CD14-positive monocyte (primary cell): Measurements from ENCODE around the gene GRIN2A. TPM values are rescaled to one million over a fixed set of nuclear protein-coding genes. Genes with fewer than 3 reads are reported as not detected.

Source experiments
- DNase-seq, 3 donors: peaks; one replicate each; pipeline ENCODE4 v3.0.0-alpha.2; 2011 to 2022
- H2AFZ ChIP-seq: 2 replicates; pipeline ENCODE4 v1.6.0; 2012; ENCODE audit warnings: mild to moderate bottlenecking, low read depth, low read length, inconsistent platforms; ENCODE audit not compliant: insufficient read depth, poor library complexity, severe bottlenecking
- H3K27ac ChIP-seq, 2 donors: 1 replicate in 1 of 2; 2 replicates in 1 of 2; pipeline ENCODE4 v1.5.1; 2012 to 2013; ENCODE audit warnings: low read length in 2 of 2, control low read depth in 1 of 2, inconsistent platforms in 1 of 2, low read depth in 1 of 2, mild to moderate bottlenecking in 1 of 2
- H3K27me3 ChIP-seq, 2 donors: one replicate each; pipeline versions ENCODE4 v1.6.0 to v1.6.1; 2011 to 2013; ENCODE audit warnings: low read length in 2 of 2; ENCODE audit not compliant: control insufficient read depth in 2 of 2, insufficient read depth in 2 of 2
- H3K36me3 ChIP-seq, 2 donors: replicated peaks in 1 of 2; 1 replicate in 1 of 2; 2 replicates in 1 of 2; pipeline versions ENCODE4 v1.5.1 to v1.6.1; 2012 to 2013; ENCODE audit warnings: low read length in 2 of 2, control low read depth in 1 of 2, inconsistent platforms in 1 of 2, mild to moderate bottlenecking in 1 of 2; ENCODE audit not compliant: insufficient read depth in 2 of 2, control insufficient read depth in 1 of 2
- H3K4me1 ChIP-seq, 2 donors: 1 replicate in 1 of 2; 2 replicates in 1 of 2; pipeline versions ENCODE4 v1.5.1 to v1.6.1; 2012 to 2013; ENCODE audit warnings: low read length in 2 of 2, control low read depth in 1 of 2, inconsistent platforms in 1 of 2, mild to moderate bottlenecking in 1 of 2, moderate library complexity in 1 of 2; ENCODE audit not compliant: insufficient read depth in 2 of 2, control insufficient read depth in 1 of 2
- H3K4me2 ChIP-seq: replicated peaks from 2 replicates; pipeline ENCODE3; 2012; ENCODE audit warnings: low read length, moderate library complexity, mild to moderate bottlenecking; ENCODE audit not compliant: poor library complexity, severe bottlenecking; ENCODE audit errors: extremely low read depth
- H3K4me3 ChIP-seq, 3 experiments: fragments of 200-600 bp in 1 of 3; sonication (generic) in 1 of 3; replicated peaks in 1 of 3; 1 replicate in 2 of 3; 2 replicates in 1 of 3; pipeline ENCODE4 v1.5.1; 2011 to 2013; ENCODE audit warnings: low read length in 3 of 3, mild to moderate bottlenecking in 3 of 3, control low read depth in 2 of 3, low read depth in 2 of 3, inconsistent platforms in 1 of 3, moderate library complexity in 1 of 3
- H3K79me2 ChIP-seq: 2 replicates; pipeline ENCODE4 v1.6.0; 2012; ENCODE audit warnings: mild to moderate bottlenecking, control low read depth, inconsistent platforms, low read length, moderate library complexity; ENCODE audit not compliant: insufficient read depth
- H3K9ac ChIP-seq: 2 replicates; pipeline ENCODE4 v1.6.0; 2017; ENCODE audit warnings: low read length, mild to moderate bottlenecking; ENCODE audit not compliant: insufficient read depth, poor library complexity, severe bottlenecking
- H3K9me3 ChIP-seq, 2 donors: replicated peaks in 1 of 2; 1 replicate in 1 of 2; 2 replicates in 1 of 2; pipeline versions ENCODE4 v1.5.1 to v1.6.1; 2012 to 2013; ENCODE audit warnings: low read length in 2 of 2, control low read depth in 1 of 2; ENCODE audit not compliant: control insufficient read depth in 1 of 2, insufficient read depth in 1 of 2
- H4K20me1 ChIP-seq: 2 replicates; pipeline ENCODE4 v1.6.0; 2012; ENCODE audit warnings: mild to moderate bottlenecking, low read length, control low read depth, moderate library complexity; ENCODE audit not compliant: insufficient read depth
- H3K27ac Mint-ChIP-seq, 7 donors: one replicate each; pipeline ENCODE4 v1.8.0; 2020; ENCODE audit warnings: mild to moderate bottlenecking in 7 of 7, mixed read lengths in 7 of 7, moderate library complexity in 6 of 7, inconsistent platforms in 2 of 7
- H3K27me3 Mint-ChIP-seq, 3 donors: one replicate each; pipeline ENCODE4 v1.8.0; 2021 to 2022; ENCODE audit warnings: low read depth in 3 of 3, mild to moderate bottlenecking in 3 of 3, mixed read lengths in 3 of 3, moderate library complexity in 3 of 3, inconsistent platforms in 1 of 3
- H3K36me3 Mint-ChIP-seq, 2 donors: one replicate each; pipeline ENCODE4 v1.8.0; 2020; ENCODE audit warnings: mixed read lengths in 2 of 2, inconsistent platforms in 1 of 2, mild to moderate bottlenecking in 1 of 2
- H3K4me1 Mint-ChIP-seq: one replicate; pipeline ENCODE4 v1.8.0; 2020; ENCODE audit warnings: mild to moderate bottlenecking, mixed read lengths
- H3K4me3 Mint-ChIP-seq, 2 donors: one replicate each; pipeline ENCODE4 v1.8.0; 2020; ENCODE audit warnings: mild to moderate bottlenecking in 2 of 2, mixed read lengths in 2 of 2, moderate library complexity in 1 of 2
- H3K9me3 Mint-ChIP-seq, 7 donors: one replicate each; pipeline ENCODE4 v1.8.0; 2020 to 2022; ENCODE audit warnings: mixed read lengths in 7 of 7, mild to moderate bottlenecking in 6 of 7, moderate library complexity in 6 of 7, inconsistent platforms in 2 of 7
- WGBS: methylation state at CpG from one replicate; pipeline ENCODE4 v1.1.5; 2013; ENCODE audit warnings: missing lambda C conversion rate; ENCODE audit not compliant: insufficient coverage; 5-methylcytosine and 5-hydroxymethylcytosine counted together
- intact Hi-C, 2 donors: fragments of 100-400 bp; cut with micrococcal nuclease; formaldehyde crosslinking; loops; one replicate each; pipeline versions ENCODE4 v1.15.0 to v1.15.1; 2023
- polyA plus RNA-seq, 3 donors: library from polyadenylated mRNA; depleted of rRNA in 1 of 3; unstranded in 2 of 3; stranded (reverse) in 1 of 3; fragments of 300-500 nt in 2 of 3; fragments of >200 nt in 1 of 3; fragmentation: Illumina TruSeq in 2 of 3; gene quantifications; 1 replicate in 2 of 3; 2 replicates in 1 of 3; pipeline ENCODE4 v1.2.3, GENCODE V29; 2012 to 2021
- TF ChIP-seq, protein P1 (sequence below): fragments of 200-600 bp; IDR thresholded peaks from one replicate; pipeline ENCODE4 v1.8.0; 2022; ENCODE audit warnings: antibody characterized with exemption, mild to moderate bottlenecking

Gene GRIN2A
- polyA plus RNA-seq, 3 donors: not detected

DNA sequence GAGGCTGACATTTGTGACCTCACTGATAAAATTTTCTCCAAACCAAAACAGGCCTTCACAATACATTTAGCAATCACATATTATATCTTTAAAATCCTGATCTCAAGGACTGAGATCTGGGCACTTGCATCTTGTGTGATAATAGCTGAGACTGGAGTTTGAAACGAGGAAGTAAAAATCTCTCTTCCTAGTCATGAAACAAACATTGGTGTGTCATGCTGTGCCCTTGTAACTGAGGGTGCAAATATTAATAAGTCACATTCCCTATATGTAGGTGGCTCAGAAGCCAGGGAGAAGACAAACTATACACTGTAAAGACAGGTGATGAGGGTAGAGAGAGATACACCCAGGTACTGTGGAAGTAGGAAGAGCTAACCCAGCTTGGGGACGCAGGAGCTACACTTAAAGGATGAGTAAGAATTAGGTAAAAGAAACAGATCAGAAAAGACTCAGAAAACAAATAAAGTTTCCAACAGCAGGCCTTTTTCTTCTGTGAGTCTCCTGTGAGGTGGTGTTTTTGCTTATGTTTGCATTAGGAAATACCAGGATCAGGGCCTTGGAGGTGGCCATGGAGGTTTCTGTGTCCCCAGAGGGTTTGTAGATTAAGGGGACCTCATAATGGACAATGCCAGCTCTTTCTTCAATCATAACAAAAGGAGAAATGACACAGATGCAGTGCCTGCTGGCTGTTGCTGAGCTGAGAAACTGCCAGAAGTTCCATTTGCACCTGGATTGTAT, 335.7 kb downstream of the GRIN2A start:
- H3K36me3 ChIP-seq: no peaks in the 10 kb centered on the region
- no peaks in the 10 kb centered on the region for H3K27me3 ChIP-seq
- Mint-ChIP-seq H3K27ac (no peak overlapping the region), H3K4me3 (no peak overlapping the region), H3K36me3 (no peaks in the 10 kb centered on the region), H3K9me3 (peaks cover 0 to 5% (median 0%) of the 10 kb centered on the region in 7 donors), H3K27me3 (no peaks in the 10 kb centered on the region), H3K4me1 (no peaks in the 10 kb centered on the region)
- no peak overlapping the region for H3K9ac ChIP-seq
- intact Hi-C loops: no loop called here
- no CpG with 5 or more reads among the region's 2 CpGs for WGBS
- DNase-seq: no peak
- no peak overlapping the region for H3K4me2 ChIP-seq
- H4K20me1 ChIP-seq: no peaks in the 10 kb centered on the region
- no peaks in the 10 kb centered on the region for H3K4me1 ChIP-seq
- H3K27ac ChIP-seq: no peak overlapping the region
- TF ChIP-seq, protein P1, sequence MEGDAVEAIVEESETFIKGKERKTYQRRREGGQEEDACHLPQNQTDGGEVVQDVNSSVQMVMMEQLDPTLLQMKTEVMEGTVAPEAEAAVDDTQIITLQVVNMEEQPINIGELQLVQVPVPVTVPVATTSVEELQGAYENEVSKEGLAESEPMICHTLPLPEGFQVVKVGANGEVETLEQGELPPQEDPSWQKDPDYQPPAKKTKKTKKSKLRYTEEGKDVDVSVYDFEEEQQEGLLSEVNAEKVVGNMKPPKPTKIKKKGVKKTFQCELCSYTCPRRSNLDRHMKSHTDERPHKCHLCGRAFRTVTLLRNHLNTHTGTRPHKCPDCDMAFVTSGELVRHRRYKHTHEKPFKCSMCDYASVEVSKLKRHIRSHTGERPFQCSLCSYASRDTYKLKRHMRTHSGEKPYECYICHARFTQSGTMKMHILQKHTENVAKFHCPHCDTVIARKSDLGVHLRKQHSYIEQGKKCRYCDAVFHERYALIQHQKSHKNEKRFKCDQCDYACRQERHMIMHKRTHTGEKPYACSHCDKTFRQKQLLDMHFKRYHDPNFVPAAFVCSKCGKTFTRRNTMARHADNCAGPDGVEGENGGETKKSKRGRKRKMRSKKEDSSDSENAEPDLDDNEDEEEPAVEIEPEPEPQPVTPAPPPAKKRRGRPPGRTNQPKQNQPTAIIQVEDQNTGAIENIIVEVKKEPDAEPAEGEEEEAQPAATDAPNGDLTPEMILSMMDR: no peak
- H3K9me3 ChIP-seq: no peaks in the 10 kb centered on the region
- H3K4me3 ChIP-seq: no peak overlapping the region
- H2AFZ ChIP-seq: no peak overlapping the region
- no peaks in the 10 kb centered on the region for H3K79me2 ChIP-seq

DNA sequence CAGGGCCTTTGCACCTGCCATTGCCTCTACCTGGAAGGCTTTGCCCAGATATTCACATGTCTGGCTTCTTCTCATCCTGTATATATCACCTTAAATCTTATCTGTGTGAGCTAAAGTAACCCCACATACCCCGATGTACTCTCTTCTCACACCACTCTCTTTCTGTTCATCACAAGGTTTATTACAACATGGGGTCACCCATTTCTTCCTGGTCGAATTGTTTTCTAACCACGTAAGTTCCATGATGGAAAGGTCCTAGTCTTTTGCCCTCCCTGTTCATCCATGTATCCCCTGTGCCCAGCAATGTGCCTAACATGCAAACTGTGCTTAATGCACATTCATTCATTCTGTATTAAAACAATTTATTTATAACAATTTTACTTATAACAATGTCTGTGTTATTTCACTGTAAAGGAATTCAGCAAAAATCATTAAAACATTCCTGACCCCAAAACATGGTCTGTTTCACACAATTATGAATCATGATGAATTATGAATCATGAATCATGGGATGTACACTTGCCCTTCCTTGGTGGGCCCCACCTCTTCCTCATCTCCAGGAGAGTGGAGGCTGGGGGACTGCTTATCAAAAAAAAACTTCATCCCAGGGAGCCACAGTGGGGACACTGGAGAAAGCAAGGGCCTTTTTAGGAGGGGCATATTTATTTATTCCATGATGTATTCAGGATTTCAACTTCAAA, 336.4 kb downstream of the GRIN2A start:
- H3K36me3 ChIP-seq: no peaks in the 10 kb centered on the region
- H2AFZ ChIP-seq: no peak overlapping the region
- DNase-seq: no peak
- no peaks in the 10 kb centered on the region for H4K20me1 ChIP-seq
- Mint-ChIP-seq H3K36me3 (no peaks in the 10 kb centered on the region), H3K27ac (no peak overlapping the region), H3K4me3 (no peak overlapping the region), H3K9me3 (peaks cover 0 to 5% (median 0%) of the 10 kb centered on the region in 7 donors), H3K4me1 (no peaks in the 10 kb centered on the region), H3K27me3 (no peaks in the 10 kb centered on the region)
- TF ChIP-seq, protein P1: no peak
- H3K79me2 ChIP-seq: no peaks in the 10 kb centered on the region
- no peak overlapping the region for H3K9ac ChIP-seq
- intact Hi-C loops: no loop called here
- H3K4me1 ChIP-seq: no peaks in the 10 kb centered on the region
- no peak overlapping the region for H3K4me3 ChIP-seq
- no peaks in the 10 kb centered on the region for H3K27me3 ChIP-seq
- no peak overlapping the region for H3K27ac ChIP-seq
- 66% methylated on average over 2 of the region's 3 CpGs for WGBS
- no peak overlapping the region for H3K4me2 ChIP-seq
- H3K9me3 ChIP-seq: no peaks in the 10 kb centered on the region
